Activated CD4-positive, alpha-beta T cell treated with anti-CD3 and anti-CD28 coated beads, Interleukin-2, amount 50 U/mL, for 48 hours (primary cell): ENCODE measurements around the gene TCEA3.

Source experiments
- DNase-seq, 2 experiments: peaks; one replicate each; pipeline ENCODE4 v3.0.0-alpha.2; 2020

TCEA3 gene

DNA sequence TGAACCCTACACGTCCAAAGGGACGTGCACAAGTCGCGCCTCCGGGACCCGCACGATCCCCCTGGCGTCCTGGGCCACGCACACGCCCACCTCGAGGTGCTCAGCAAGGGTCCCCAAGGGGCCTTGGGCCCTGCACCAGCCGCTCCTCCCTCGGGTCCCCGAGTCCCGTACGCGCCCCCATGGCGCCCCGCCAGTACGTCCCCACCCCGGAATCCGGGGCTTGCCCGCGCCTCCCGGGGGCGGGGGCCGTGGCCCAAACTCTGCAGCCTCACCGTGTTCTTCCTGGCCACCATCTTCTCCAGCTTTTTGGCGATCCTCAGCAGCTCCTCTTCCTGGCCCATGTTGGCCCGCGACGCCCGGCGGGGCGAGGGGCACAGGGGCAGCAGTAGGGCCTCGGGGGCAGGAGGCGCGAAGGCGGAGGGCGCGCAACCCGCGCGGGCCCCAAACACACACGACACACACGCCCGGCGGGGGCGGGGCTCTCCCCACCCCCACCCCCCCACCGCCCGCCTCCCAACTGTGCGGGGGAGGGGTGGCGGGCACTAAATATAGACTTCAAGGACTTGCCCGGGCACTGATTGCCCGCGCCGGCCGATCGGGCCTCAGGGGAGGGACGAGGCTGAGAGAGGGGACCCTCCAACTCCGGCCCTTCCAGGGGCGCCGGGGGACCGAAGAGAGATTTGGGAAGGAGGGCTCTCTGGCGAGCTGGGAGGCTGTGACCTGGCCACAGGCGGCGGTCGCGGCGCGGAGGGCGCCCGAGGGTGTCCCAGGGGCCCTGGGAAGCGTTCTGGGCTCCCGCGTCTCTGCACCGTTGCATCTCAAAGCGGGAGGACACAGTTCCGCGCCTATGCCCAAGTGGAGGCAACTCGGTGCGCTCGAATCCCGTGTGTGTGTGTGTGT is at the start of gene TCEA3:
Gene TCEA3, minus strand, starts transcription at position 456 of the 900 bp plus-strand sequence. Its CDS starts 115 bp downstream, at position 341.
- DNase-seq, result peak; percentile 23 to 25

DNA sequence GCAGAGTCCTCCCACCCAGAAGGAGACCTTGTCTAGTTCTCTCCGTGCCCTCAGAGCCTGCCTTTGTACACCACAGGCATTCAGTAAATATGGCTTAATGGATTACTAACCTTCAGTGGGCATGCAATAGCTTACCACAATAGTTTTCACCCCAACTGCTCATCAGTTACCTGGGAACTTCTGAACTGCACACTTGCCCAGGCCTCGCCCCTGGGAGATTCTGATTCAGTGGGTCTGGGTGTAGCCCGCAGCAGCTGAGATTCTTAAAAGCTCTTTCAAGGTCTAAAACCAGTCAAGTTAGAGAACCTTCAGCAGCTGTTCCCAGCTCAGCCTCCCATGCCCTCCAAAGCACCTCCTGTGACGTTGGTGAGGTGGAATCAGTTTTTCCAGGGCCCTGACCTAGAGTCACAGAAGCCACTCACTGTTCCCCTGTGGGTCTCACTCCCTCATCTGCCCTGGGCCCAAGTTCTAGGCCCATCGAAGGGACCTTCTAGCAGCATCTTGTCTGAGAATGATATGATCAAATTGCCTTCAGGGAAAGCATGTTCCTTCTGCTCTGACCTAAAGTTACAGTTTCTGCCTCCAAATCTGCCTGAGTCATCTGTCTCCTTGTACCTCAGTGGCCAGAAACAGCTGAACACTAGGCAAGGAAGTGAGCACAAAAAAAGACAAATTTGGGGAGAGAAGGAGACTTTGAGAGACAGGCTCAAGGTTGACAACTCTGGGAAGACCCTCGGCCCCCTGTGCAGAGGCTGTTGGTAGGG is 48.7 kb upstream of the TCEA3 start:
- no peak for DNase-seq

DNA sequence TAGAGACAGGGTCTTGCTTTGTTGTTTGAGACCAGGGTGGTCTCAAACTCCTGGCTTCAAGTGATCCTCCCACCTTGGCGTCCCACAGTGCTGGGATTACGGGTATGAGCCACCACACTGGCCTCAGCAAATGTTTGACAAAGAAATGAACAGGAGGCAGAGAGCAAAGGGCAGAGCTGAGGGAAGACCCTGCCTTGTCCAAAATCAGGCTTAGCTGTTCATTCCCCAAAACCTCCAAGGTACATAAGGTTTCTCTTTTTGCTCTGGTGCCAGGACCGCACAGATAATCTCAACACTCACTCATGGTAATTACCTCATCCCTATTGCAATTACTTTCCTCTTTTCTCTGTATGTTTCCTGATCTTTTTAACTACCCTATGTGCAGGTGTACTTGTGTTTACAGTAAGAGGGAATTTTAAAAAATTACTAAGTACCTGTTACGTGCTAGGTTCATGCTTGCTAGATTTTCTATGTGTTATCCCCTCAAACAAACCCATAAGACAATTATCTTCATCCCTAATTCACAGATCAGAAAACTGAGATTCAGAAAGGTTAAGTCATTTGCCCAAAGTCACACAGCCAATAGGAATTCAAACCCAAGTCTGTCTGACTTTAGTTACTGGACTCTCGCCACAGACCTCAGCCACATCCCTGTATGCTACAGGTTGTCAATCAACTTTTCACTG is 47.9 kb upstream of the TCEA3 start:
- DNase-seq, result no peak

DNA sequence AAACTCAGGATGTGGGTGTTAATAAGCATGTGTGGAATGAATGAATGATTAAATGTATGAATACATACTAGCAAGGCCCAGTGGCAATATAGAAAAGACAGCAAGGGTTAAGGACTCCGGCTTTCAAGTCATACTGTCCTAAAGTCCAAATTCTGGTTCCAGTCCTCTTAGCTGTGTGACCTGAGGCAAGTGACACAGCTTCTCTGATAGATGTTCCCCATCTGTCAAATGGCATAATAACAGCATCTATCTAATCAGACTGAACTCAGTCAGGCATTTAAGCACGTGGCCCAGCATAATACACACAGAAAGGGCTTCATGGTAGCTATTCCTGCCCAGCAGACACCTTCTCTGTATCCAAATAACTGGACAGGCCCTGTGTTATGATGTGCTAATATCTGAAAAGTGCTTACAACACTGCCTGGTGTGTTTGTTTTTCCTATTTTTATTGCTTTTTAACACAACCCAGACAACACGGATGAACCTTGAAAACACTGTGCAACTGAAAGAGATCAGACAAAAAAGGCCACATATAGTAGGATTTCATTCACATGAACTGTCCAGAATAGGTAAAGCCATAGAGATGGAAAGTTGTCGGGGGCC is 47.0 kb upstream of the TCEA3 start:
- DNase-seq, result no peak

DNA sequence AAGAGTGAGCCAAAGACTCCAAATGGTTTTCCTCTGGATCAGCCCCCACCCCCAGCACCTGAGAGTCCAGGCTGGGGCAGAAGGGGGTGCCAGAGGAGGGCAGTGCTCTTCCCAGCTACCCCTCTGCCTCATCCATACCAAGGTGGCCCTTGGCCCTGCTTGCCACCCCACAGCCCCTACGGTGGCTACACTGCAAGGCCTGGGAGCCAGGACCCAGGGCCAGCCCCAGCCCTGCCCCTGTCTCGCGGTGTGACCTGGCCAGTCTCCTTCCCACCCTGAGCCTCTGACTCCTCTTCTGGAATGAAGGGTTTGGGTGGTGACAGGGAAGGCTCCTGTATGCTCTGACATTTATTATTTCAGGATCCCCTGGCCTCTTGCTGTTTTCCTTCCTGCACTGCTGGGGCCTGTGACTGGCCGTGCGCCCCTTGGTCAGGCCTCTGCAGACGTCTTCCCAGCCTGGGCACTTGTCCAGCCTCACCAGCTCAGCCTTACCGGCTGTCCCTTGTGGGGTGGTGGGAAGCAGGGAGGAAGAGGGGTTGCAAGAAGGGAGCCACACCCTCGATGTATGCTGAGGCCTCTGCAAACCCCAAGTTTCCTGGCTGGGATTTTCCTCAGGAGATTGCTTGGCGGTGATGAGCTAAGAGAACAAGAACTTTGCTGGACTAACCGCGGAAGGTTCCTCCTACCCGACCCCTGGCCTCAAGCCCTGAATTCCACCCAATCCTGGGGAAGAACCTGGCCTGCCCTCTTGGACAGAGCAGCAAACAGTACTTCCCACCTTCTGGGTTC is 45.9 kb upstream of the TCEA3 start:
- DNase-seq, result no peak

DNA sequence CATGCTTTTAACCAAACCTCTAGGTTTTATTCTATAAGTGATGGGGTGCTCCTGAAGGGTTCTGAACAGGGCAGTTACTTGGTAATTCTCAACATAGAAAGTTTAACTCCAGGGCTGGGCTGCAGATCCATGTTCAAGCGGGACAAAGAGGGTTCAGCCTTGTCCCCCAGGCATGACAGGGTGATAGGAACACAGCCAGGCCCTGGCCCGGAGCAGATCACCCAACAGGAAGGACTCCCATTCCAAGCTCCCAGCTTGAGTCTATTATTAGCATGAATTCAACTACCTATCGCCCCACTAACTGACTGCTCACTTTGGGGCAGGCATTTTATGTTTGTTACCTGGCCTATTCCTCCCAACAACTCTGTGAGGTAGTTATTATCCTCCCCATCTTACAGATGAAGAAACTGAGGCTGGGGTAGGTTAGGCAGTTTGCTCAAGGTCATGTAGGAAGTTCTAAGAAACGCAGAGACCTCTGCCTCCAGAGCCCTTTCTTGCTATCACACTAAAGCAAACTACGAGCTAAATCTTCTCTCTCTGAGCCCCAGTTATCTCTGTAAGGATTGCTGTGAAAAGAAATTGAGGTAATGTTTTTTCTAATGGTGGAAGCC is 44.9 kb upstream of the TCEA3 start:
- DNase-seq, result no peak

DNA sequence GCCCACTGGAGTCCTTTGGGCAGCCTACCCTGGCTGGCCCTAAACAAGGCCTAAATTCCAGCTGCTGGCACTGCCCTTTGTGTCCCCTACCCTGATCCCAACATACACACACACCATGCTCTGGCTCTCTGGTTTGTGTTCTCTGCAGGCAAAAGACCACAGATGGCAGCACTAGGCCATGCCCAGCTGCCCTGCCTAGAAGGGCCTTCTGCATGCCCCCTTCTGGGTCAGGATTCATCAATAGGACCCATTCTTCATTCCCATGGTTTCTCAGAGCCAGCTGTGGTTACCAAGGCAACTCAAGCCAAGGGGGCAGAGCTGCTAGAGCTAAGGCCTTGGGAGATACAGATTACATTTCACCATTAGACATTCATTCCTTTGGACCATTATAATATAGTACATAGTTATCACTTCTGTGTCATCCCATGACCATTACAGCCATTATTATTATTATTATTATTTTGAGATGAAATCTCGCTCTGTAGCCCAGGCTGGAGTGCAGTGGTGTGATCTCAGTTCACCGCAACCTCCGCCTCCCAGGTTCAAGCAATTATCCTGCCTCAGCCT is 42.0 kb upstream of the TCEA3 start:
- DNase-seq, result no peak

DNA sequence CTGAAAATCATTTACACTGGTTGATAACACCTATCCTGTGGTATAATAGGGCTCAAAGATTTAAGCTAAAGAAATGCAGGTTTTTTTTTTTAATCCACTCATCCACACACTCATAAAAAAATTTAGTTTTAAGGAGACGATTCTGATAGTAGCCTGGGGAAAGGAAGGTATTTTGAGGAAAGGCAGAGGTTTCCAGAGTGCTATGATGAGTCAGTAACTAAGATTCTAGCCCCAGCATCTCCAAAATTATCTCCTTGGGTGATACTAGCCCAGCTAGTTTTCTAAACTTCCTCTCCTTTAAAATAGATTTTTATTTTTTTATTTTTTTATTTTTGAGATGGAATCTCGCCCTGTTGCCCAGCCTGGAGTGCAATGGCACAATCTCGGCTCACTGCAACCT is 38.7 kb upstream of the TCEA3 start:
- DNase-seq, result no peak

DNA sequence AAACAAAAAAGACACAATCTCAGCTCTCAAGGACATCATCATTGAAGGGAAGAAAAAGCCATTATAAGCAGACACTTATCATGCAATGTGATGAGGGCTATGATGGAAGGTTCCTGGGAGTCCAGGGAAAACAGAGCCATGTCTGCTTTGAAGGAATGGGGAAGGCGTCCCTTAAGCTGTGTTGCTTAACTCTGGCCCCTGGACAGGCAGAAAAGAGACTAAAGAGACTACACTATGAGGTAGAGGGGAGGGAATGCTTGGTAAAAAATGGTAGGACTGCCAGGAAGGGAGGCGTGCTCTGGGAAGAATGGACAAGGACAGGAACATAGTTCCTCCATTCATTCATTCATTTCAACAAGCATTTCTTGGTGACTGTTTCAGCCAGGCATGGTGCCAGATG is 38.2 kb upstream of the TCEA3 start:
- no peak for DNase-seq

DNA sequence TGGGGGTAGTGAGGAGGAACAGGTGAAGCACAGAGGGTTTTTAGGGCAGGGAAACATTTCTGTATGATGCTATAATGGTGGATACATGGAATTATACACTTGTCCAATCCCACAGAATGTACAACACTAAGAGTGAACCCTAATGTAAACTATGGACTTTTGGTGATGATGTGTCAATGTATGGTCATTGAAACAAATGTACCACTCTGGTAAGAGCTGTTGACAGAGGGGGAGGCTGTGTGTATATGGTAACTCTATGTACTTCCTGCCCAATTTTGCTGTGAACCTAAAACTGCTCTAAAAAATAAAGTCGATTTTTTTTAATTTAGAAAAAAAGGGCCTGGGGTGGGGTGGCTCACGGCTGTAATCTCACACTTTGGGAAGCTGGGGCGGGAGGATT is 36.5 kb upstream of the TCEA3 start:
- no peak for DNase-seq

DNA sequence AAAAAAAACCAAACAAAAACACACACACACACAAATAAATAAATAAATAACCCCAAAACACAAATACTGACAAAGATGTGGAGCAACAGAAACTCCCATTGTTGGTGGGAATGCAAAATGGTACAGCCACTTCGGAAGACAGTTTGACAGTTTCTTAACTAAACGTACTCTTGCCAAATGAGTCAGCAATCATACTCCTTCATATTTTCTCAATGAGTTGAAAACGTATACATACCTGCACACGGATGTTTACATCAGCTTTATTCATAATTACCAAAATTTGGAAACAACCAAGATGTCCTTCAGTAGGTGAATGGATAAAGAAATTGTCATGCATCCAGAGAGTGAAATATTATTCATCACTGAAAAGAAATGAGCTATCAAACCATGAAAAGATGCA is 36.0 kb upstream of the TCEA3 start:
- no peak for DNase-seq

DNA sequence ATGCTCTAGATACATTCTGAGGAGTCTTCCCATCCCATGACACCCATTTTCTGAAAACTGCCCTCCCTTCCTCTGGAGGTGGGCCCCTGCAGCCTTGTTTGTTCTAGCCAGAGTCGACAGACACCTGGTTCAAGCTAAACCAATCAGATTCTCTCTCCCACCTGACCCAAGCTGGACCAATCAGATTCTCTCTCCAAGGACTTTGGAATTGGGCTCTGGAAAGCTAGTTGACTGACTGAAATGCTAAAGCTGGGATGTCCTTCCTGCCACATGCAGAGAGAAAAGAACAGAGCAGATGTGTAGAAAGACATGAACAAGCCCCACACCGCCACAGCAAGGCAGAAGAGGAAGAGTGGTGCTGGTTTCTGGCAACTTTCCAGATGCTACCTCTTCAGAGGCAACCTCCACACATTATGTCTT is 34.8 kb upstream of the TCEA3 start:
- no peak for DNase-seq

DNA sequence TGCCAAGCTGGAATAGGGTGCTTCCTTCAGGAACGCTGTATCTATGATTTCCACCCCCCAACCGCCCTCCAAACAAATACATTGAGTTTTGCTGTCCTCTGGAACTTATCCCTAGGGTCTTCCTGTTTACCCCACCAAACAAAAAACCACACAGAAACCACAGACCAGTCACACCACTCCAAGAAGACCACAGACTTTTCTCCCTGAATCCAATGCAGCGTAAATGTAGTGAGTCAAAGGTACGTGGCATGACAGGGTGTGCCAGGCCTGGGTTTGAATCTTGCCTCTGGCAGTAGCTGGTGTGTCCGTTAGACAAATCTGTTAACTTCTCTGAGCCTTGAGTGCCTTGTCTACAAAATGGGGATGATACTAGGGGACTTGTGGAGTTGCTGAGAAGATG is 31.7 kb upstream of the TCEA3 start:
- DNase-seq, result no peak

DNA sequence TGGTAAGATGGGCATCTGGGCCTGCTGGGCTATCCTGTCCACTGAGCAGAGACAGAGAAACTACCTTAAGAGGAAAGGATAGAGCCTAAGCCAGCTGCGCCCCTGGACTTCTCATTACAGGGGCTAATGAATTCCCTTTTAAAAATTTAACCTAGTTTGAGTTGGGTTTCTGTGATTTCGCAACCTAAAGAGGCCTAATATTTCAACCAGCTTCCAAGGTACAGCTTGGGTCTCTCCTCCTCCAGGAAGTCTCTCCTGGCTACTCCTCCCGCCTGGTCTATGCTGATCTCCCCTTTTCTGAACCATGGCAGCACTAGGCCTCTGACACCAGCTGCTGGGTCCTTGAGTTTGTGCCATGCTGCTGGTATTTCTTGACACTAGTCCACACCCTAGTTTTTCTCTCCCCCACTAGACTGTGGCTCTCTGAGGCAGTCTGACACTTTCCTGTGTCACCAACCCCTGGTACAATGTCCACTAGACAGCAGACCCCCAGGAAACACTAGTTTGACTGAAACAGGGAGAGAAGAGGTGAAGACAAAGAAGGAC is 29.0 kb upstream of the TCEA3 start:
- DNase-seq, result no peak

DNA sequence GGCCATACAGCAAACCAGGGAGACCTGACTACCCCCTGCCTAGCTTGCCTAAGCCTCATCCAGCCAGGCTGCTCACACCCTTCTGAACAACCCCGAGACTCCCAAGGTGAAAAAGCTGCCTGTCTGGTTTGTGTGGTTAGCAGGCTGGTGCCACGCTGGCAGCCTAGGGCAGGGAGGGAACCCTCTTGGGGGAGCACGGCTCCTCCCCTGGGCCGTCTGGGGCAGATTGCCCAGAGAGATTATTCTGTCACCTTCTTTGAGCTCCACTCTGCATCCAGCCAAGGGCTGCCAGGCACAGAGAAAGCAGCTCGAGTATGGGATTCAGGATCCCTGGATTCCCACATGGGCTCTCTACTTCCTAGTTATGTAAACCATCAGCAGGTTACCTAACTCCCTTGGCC is 27.5 kb upstream of the TCEA3 start:
- DNase-seq, result peak; percentile 6 to 11

DNA sequence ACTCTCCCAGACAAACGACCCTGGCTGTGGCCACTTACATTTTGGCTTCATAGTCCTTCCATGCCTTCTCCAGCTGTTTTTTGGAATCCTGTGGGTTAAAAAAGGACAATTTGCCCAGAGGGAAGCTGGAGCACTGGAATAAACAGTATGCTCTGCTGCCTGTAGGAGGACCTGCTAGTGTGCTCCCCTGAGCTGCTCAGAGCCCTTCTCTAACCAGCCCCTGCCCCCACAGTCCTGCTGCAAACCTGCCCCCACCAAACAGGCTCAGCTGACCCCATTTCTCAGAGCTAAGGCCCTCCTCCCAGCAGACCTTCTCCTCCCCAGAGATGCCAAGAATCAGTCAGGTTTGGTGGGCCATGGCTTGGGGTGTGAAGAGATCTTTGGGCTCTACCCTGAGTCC is 26.9 kb upstream of the TCEA3 start:
- DNase-seq, result no peak

DNA sequence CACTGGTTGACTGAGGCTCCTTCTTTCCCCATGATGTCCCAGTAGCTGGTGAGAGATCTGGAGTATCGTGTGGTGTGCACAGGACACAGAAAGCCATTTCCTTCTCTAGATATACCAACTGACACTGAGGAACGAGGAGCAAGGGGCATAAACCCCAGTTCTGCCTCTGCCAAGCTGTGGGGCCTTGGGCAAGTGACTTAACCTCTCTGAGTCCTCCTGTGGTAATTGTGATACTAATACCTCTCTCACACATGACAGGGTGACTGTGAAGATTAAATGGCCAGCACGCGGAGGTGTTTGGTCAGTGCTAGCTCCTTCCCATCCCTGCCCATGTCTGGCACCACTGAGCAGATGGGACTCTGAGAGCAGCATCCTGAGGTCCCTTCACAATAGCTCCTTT is 26.3 kb upstream of the TCEA3 start:
- no peak for DNase-seq

DNA sequence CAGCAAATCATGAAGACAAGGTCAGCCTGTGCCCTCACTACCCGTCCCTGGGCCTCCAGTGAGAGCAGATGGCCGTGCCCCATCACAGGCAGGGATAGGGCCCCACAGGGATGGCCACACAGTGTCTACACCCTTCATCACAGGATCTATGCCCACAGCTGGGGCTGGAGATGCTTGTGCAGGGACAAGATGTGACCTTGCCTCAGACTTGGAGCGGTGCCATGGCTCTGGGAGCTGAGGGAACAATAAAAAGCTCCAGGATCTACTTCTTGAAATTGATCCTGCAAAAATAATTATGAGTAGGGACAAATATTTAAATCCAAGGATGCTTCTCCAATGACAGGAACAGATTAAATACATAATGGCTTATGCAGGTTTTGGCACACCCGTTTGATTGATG is 25.4 kb upstream of the TCEA3 start:
- no peak for DNase-seq

DNA sequence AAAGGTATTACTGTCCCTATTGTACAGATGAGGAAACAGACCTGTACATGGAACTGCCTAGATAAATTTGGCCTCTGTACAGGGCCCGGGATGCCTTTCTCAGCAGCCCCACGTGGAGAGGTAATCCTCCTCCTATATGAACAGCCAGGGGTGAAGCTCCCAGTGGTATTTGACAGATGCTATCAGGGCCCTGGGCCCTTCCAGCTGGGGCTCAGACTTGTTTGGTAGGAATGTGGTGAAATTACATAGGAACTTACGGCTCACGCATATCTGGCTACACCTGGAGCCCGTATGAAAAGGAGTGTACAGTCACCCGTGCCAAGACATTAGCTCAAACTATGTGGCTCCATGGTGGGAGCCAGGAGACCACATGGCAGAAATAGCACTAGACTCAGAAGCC is 24.8 kb upstream of the TCEA3 start:
- no peak for DNase-seq

DNA sequence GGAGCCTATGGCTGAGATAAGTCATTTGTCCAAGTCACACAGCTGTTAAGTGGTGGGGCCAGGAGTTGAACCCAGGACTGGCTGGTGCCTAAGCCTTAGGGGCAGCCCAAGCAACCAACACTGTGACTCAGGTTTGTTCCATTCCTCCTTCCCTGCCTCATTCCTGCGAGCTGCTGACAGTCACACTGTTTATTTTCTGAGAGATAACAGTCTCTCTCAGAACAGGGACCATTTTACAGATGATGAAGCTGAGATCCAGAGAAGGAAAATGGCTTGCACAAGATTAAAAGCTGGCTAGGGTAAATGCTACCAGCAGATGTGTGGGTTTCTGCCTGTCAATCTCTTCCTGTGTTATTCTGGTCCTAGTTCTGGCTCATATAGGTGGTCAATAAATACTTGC is 24.3 kb upstream of the TCEA3 start:
- no peak for DNase-seq

DNA sequence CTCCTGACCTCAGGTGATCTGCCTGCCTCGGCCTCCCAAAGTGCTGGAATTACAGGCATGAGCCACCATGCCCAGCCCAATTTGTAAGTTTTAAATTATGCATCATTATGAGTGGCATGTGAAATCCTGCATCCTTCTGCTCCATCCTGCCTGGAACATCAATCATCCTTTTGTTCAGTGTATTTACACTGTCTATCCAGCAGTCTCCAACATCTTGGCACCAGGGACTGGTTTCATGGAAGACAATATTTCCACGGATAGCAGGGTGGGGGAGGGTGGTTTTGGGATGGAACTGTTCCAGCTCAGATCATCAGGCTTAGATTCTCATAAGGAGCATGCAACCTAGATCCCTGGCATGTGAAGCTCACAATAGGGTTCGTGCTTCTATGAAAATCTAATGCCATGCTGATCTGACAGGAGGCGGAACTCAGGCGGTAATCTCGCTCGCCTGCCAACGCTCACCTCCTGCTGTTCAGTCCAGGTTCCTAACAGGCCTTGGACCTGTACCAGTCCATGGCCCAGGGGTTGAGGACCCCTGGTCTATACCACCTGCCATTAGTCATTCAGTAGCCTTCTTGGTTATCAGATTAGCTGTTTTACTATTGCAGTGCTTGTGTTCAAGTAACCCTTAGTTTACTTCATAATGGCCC is 22.2 kb upstream of the TCEA3 start:
- no peak for DNase-seq
